Stimulated activated naive B cell treated with anti-CD40 and anti-IgM and Interleukin-4, amounts not matched to agents 10 μg/mL and 1 μg/mL and 100 μg/mL, for 72 hours (primary cell): ENCODE measurements around the gene TMEM45A.
A peak's percentile ranks its signal among the peaks of the same experiment; 100 is the strongest.
"Not testable (repeated sequence)": the region's sequence is repeated elsewhere in the genome, so short reads cannot be mapped to it uniquely, and the experiment has no call there.

Experiments used
- ATAC-seq, 2 donors: fragments of 150-1000 bp; cut with Tn5 transposase; replicated peaks; 2 replicates each; pipeline ENCODE4 v1.10.0; 2021; ENCODE audit warnings: moderate library complexity in 1 of 2
- DNase-seq: peaks from one replicate; pipeline ENCODE4 v3.0.0; 2021
- H3K27ac Mint-ChIP-seq: one replicate; pipeline ENCODE4 v1.8.0; 2022; ENCODE audit warnings: mild to moderate bottlenecking, mixed read lengths
- H3K27me3 Mint-ChIP-seq, 2 donors: one replicate each; pipeline ENCODE4 v1.8.0; 2022; ENCODE audit warnings: mixed read lengths in 2 of 2
- H3K36me3 Mint-ChIP-seq, 2 donors: one replicate each; pipeline ENCODE4 v1.8.0; 2022; ENCODE audit warnings: mixed read lengths in 2 of 2, mild to moderate bottlenecking in 1 of 2
- H3K4me1 Mint-ChIP-seq, 2 donors: one replicate each; pipeline ENCODE4 v1.8.0; 2022; ENCODE audit warnings: mixed read lengths in 2 of 2, mild to moderate bottlenecking in 1 of 2
- H3K4me3 Mint-ChIP-seq, 2 donors: one replicate each; pipeline ENCODE4 v1.8.0; 2022; ENCODE audit warnings: mild to moderate bottlenecking in 2 of 2, mixed read lengths in 2 of 2, moderate library complexity in 1 of 2
- H3K9me3 Mint-ChIP-seq, 2 donors: one replicate each; pipeline ENCODE4 v1.8.0; 2022; ENCODE audit warnings: mixed read lengths in 2 of 2, mild to moderate bottlenecking in 1 of 2

The TMEM45A gene

DNA sequence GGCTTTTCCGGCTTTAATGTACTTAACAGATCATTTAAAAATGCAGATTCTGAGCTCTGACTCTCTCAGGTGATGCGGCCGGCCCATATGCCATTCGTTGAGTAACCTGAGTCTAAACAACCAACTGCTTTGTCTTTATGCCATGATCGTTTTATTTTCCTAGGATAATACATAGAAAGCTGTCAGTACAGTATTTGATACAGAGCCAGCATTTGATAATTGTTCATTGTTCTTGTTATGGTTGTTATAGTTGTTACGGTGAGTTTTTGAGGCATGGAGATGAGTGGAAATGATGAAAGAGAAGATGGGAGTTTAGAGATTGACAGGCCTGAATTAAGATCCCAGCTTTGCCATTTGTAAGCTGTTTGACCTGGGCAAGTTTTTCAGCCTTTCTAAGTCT, 40.0 kb downstream of the TMEM45A start:
- no peak for ATAC-seq
- H3K4me3 Mint-ChIP-seq = no peak overlapping the region
- no peaks in the 10 kb centered on the region for H3K4me1 Mint-ChIP-seq

DNA sequence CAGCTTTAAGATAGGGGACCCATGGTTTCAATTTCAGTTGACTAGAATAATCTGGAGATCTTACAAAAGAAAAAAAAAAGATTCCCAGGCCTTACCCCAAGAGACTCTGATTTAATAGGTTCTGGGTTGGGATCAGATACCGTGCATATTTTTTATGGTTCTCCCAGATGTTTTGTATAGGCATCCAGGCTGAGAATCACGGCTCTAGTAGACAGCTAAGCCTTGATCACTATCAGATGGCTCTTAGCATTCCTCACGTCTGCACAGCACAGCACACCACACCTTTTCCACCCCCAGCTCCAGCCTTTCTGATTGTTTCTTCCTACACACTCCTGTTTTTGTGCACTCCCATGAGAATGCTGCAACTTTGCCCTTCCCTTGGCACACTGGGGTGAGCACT, 40.8 kb downstream of the TMEM45A start:
- Mint-ChIP-seq H3K27ac (no peak overlapping the region), H3K27me3 (peaks cover 0 to 4% of the 10 kb centered on the region in 2 donors), H3K9me3 (no peaks in the 10 kb centered on the region), H3K4me3 (no peak overlapping the region), H3K4me1 (no peaks in the 10 kb centered on the region), H3K36me3 (no peaks in the 10 kb centered on the region)
- ATAC-seq (peak in 1 of 2 donors; percentile 4), DNase-seq (no peak)

More for the DNA sequence above, 40.0 kb downstream of the TMEM45A start:
- Mint-ChIP-seq H3K36me3 (no peaks in the 10 kb centered on the region), H3K27me3 (peaks cover 0 to 3% of the 10 kb centered on the region in 2 donors), H3K9me3 (no peaks in the 10 kb centered on the region), H3K27ac (no peak overlapping the region)
- no peak for DNase-seq

DNA sequence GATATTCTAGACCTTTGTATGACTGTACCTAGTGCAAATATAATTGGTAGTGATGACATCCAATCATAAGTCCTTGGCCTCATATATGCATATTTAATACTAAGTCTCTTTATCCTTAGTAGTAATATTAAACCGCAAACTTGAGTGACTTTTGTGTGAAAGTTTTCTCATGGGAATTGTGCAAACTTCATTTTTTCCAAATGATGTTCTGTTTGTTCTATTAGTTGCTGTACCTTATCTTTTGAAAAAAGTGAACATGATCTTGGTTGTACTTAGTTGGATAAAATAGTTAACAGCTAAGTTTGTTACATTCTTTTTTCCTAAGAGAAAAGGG, 43.2 kb downstream of the TMEM45A start:
- H3K9me3 Mint-ChIP-seq = no peaks in the 10 kb centered on the region
- H3K4me3 Mint-ChIP-seq = no peak overlapping the region
- no peak overlapping the region for H3K27ac Mint-ChIP-seq
- H3K36me3 Mint-ChIP-seq = no peaks in the 10 kb centered on the region
- peaks cover 0 to 4% of the 10 kb centered on the region in 2 donors for H3K27me3 Mint-ChIP-seq
- DNase-seq = no peak
- no peaks in the 10 kb centered on the region for H3K4me1 Mint-ChIP-seq
- no peak for ATAC-seq

DNA sequence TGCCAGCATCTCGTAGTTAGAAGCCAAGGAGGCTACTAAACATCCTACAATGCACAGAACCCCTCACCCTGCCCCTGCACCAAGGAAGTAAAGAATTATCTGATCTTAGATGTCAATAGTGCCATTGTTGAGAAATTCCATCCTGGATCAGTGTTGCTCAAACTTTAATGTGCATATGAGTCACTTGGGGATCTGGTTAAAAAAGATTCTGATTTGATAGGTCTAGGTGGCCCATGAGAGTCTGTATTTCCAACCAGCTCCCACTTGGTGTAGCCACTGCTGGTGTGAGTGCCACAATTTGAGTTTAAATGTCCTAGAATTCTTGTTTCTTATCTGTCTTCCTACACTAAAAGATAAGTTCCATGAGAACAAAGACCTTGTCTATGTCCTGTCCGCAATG, 43.7 kb downstream of the TMEM45A start:
- Mint-ChIP-seq H3K27me3 (peaks cover 0 to 4% of the 10 kb centered on the region in 2 donors), H3K4me3 (no peak overlapping the region), H3K36me3 (no peaks in the 10 kb centered on the region), H3K4me1 (no peaks in the 10 kb centered on the region), H3K9me3 (peaks cover 2 to 3% of the 10 kb centered on the region in 2 donors), H3K27ac (no peak overlapping the region)
- no peak for ATAC-seq
- no peak for DNase-seq

DNA sequence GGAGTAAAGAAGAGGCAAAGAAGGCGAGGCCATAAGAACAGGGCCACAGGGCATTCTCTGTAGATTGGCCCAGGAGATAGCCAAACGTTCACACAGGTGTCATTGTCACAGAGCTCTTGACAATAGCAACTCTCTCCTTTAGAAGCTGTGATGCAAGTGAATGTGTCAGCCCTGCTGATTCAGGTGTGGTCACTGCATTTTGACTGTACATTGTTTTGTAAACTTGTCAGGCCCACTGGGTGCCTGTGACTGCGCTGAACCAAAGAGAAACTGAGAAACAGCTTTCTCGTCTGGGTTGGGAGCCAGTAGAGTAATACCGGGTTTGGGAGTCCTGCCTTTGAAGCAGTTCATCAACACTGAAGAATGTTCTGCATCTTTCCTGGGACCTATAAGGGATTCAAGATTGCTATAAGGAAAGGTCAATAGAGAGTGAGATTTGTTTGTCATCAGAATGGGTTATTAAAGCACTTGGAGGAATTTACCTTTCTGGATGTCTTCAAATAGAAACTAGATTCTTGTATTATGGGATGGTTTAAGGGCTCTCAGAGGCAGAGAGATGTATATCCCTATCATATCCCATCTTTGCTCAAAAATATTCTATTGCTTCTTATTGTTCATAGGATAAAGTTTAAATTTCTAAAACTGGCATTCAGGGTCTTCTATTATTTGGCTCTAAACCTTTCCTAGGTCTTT, 45.4 kb downstream of the TMEM45A start:
- Mint-ChIP-seq H3K9me3 (peaks cover 4 to 5% of the 10 kb centered on the region in 2 donors), H3K27me3 (peaks cover 0 to 4% of the 10 kb centered on the region in 2 donors)

DNA sequence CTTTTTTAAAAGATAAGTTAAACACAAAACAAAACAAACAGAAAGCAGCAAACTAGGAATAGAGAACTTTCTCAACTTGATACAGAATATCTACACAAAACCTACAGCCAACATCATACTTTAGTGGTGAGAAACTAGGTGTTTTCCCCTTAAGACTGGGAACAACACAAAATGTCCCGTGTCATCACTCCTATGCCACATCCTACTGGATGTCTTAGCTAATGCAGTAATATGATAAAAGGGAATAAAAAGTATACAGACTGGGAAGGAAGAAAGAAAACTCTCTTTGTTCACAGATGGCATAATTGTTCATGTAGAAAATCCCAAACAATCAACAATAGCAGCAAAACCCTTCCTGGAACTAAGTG, 45.9 kb downstream of the TMEM45A start:
- DNase-seq = no peak
- Mint-ChIP-seq H3K4me3 (no peak overlapping the region), H3K4me1 (no peaks in the 10 kb centered on the region), H3K27me3 (peaks cover 0 to 4% of the 10 kb centered on the region in 2 donors), H3K27ac (no peak overlapping the region), H3K9me3 (peaks cover 4 to 5% of the 10 kb centered on the region in 2 donors), H3K36me3 (no peaks in the 10 kb centered on the region)
- no peak for ATAC-seq

More for the DNA sequence above, 45.4 kb downstream of the TMEM45A start:
- Mint-ChIP-seq H3K27ac (no peak overlapping the region), H3K4me1 (no peaks in the 10 kb centered on the region), H3K4me3 (no peak overlapping the region), H3K36me3 (no peaks in the 10 kb centered on the region)
- ATAC-seq (no peak), DNase-seq (no peak)

DNA sequence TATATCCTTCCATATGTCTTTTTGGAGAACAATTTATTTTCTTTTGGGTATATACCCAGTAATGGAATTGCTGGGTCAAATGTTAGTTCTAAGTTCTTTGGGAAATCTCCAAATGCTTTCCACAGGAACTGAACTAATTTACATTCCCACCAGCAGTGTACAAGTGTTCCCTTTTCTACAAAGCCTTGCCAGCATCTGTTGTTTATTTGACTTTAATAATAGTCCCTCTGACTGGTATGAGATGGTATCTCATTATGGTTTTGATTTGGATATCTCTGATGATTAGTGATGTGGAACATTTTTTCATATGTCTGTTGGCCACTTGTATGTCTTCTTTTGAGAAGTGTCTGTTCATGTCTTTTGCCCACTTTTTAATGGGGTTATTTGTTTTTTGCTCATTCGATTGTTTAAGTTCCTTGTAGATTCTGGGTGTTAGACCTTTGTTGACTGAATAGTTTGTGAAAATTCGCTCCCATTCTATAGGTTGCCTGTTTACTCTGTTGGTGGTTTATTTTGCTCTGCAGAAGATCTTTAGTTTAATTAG, 48.4 kb downstream of the TMEM45A start:
- DNase-seq (no peak), ATAC-seq (no peak)
- Mint-ChIP-seq H3K4me1 (no peaks in the 10 kb centered on the region), H3K27me3 (peaks cover 0 to 4% of the 10 kb centered on the region in 2 donors), H3K9me3 (peaks cover 4 to 5% of the 10 kb centered on the region in 2 donors), H3K4me3 (no peak overlapping the region), H3K36me3 (no peaks in the 10 kb centered on the region), H3K27ac (no peak overlapping the region)

DNA sequence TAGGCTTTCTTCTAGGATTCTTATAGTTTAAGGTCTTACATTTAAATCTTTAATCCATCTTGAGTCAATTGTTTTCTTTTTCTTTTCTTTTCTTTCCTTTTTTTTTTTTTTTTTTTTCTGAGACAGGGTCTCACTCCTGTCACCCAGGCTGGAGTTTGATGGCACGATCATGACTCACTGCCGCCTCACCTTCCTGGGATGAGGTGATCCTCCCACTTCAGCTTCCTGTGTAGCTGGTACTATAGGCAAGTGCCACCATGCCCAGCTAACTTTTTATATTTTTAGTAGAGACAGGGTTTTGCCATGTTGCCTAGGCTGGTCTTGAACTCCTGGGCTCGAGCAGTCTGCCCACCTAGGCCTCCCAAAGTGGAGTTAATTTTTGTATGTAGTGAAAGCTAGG, 49.0 kb downstream of the TMEM45A start:
- H3K36me3 Mint-ChIP-seq, ATAC-seq, H3K9me3 Mint-ChIP-seq, H3K27me3 Mint-ChIP-seq, H3K4me3 Mint-ChIP-seq, H3K27ac Mint-ChIP-seq, H3K4me1 Mint-ChIP-seq, DNase-seq: not testable (repeated sequence)

DNA sequence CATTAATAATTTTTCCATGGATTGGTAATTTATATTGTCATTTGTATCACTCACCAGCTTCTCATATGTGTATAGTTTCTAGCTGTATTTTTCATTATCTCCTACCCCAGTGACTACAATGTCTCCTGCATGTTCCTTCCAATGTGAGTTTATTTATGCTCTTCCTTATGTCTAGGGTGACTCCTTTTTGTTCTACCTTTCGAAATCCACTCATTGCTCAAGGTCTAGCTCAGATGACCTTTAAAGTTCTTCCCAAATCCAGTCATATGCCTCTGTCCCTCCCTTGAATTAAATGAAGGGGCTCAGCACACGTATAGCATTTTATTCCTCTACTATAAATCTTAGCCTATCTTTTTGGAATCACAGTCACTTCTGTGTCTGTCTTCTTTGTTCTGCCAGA, 53.0 kb downstream of the TMEM45A start:
- Mint-ChIP-seq H3K27ac (no peak overlapping the region), H3K9me3 (peaks cover 4 to 5% of the 10 kb centered on the region in 2 donors), H3K4me3 (no peak overlapping the region), H3K36me3 (no peaks in the 10 kb centered on the region), H3K27me3 (peaks cover 4 to 5% of the 10 kb centered on the region in 2 donors), H3K4me1 (no peaks in the 10 kb centered on the region)
- DNase-seq (no peak), ATAC-seq (no peak)

DNA sequence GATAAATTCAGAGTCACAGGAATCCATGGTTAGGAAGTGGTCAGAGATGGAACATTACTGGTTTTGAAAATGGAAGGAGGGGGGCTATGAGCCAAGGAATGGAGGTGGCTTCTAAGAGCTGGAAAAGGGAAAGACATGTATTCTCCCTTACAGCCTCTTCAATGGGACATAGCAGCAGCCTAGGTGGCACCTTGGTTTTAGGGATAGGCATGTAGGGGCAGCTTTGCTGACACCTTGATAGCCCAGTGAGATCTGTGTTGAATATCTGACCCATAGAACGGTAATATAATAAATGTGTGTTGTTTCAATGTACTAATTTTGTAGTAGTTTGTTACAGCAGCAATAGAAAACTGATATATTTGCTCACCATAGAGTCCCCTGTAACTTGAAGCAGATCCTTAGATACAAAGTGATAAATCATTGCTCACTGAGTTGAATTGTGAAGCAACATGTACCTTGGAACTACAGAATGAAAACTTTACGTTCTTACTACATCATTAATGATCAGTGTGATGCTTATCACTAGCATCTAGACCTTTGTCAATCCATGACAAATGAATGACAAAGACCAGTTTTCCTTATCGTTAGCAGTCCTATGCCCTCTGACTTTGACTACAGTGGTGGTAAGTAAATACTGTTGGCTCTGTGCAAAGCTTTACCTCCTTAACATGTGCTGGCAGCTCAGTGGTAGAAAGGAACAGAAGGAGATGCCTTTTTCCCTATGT, 53.8 kb downstream of the TMEM45A start:
- Mint-ChIP-seq H3K4me3 (no peak overlapping the region), H3K36me3 (no peaks in the 10 kb centered on the region), H3K9me3 (peaks cover under 1 to 1% of the 10 kb centered on the region in 2 donors), H3K4me1 (no peaks in the 10 kb centered on the region), H3K27ac (no peak overlapping the region), H3K27me3 (peaks cover 4 to 5% of the 10 kb centered on the region in 2 donors)
- ATAC-seq (no peak), DNase-seq (no peak)

DNA sequence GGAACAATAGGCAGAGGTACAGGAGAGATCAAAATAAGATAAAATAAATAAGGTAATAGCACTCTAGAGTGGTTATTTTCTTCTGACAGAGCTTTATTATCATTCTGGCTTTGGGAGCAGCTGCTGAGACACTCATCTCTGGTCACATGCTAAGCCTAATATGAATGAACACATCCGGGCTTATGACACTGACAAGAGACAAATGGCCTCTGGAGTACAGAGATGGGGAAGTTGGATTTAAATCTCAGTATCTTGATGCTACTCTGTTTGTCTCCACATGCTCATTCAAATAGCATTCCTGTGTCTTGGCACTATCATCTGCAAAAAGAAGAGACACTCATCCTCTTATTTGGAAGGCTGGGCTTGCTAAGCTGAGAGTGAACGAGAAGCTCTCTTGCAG, 55.6 kb downstream of the TMEM45A start:
- no peaks in the 10 kb centered on the region for H3K9me3 Mint-ChIP-seq
- ATAC-seq (no peak), DNase-seq (no peak)
- H3K36me3 Mint-ChIP-seq = no peaks in the 10 kb centered on the region
- H3K27ac Mint-ChIP-seq = no peak overlapping the region
- no peak overlapping the region for H3K4me3 Mint-ChIP-seq
- no peaks in the 10 kb centered on the region for H3K4me1 Mint-ChIP-seq
- H3K27me3 Mint-ChIP-seq = peaks cover 4 to 5% of the 10 kb centered on the region in 2 donors

DNA sequence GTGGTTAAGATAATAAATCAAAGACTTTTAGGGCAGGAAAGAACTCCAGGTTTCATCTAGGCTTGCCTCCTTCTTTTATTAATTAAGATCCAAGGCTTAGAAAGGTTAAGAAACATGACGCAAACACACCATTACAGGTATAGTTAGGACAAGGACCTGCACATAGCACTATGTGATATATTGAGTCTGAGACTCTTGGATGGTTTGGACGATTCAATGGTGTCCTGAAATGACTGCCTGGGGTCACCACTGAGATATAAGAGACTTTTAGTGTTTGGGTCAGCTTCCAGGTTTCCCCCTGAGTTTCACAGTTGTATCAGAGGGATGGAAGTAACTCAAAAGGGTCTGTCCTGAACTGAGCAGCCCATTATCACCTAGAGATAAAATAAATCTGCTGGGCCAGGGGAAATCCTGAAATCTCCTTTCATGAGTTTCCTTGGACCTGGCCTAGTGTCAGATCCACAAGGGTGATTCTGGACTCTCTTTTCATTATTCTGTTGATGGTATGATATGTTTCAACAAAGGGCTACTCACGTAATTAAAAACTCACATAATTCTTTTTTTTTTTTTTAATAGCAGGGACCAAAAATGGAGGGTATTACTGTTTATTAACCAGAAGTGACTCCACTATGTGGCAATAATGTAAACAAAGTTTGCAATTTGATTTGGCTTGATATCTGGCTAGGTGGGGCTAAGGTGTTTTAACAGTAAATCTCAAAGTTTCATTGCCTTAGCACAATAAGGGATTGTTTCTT, 61.4 kb downstream of the TMEM45A start:
- Mint-ChIP-seq H3K9me3 (no peaks in the 10 kb centered on the region), H3K27ac (no peak overlapping the region), H3K4me3 (no peak overlapping the region), H3K36me3 (no peaks in the 10 kb centered on the region), H3K4me1 (no peaks in the 10 kb centered on the region), H3K27me3 (peaks cover 5% of the 10 kb centered on the region in 2 donors)
- DNase-seq = no peak
- no peak for ATAC-seq

DNA sequence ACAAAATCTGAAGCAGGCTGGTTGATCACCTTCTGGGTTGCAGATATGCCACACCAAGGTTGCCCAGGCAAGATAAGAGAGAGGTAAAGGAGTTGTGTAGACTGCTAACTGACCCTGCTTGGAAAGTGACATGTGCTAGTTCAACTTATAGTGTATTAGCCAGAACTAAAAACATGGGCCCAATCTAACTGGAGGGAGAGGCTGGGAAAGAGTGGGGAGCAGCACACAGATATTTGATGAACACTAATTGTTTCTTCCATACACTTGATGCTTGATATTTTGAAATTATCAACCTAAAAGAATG, 61.9 kb downstream of the TMEM45A start:
- ATAC-seq (no peak), DNase-seq (no peak)
- Mint-ChIP-seq H3K27ac (no peak overlapping the region), H3K27me3 (peaks cover 2 to 5% of the 10 kb centered on the region in 2 donors), H3K4me1 (no peaks in the 10 kb centered on the region), H3K4me3 (no peak overlapping the region), H3K36me3 (no peaks in the 10 kb centered on the region), H3K9me3 (no peaks in the 10 kb centered on the region)

DNA sequence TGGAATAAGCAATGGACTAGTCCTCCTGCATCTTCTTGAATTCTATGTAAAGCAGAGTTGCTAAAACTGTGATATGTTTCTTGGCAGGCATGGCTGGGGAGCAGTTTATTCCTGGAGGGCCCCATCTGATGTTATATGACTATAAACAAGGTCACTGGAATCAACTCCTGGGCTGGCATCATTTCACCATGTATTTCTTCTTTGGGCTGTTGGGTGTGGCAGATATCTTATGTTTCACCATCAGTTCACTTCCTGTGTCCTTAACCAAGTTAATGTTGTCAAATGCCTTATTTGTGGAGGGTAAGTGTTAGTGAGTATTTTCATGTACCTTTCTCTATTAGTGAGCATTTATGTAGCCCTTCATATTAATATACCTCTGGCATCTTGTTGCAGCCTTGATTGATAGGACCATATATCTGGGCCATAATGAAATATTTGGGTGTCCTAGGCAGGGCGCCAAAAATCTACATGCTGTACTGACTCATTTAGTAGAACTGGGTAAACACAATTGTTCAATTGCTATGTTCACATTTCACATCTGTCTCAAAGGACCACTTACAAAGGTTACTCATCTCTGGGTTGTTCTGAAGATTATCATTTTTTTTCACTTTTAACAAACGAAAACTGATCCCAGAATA, 64.4 kb downstream of the TMEM45A start:
- no peaks in the 10 kb centered on the region for H3K4me1 Mint-ChIP-seq
- no peak overlapping the region for H3K4me3 Mint-ChIP-seq
- ATAC-seq (no peak), DNase-seq (no peak)
- no peaks in the 10 kb centered on the region for H3K9me3 Mint-ChIP-seq
- peaks cover 0 to 5% of the 10 kb centered on the region in 2 donors for H3K27me3 Mint-ChIP-seq
- H3K27ac Mint-ChIP-seq = no peak overlapping the region
- H3K36me3 Mint-ChIP-seq = no peaks in the 10 kb centered on the region
